ENCODE measurements around the gene ZMYM4. TPM values are rescaled to one million over a fixed set of nuclear protein-coding genes. Genes with fewer than 3 reads are reported as not detected.
"Not testable (repeated sequence)": the region's sequence is repeated elsewhere in the genome, so short reads cannot be mapped to it uniquely, and the experiment has no call there.

Gene ZMYM4
- polyA plus RNA-seq, 4 donors = 3.8 to 31.9 (median 8.7) TPM

- WGBS, 3 donors = 76 to 92% (median 86%) methylated on average over 3 of the region's 3 CpGs
- no peak overlapping the region for H3K4me3 ChIP-seq (ENCODE audit: low read depth in 1 of 3, low read length in 3 of 3)
- H3K36me3 ChIP-seq (ENCODE audit: control insufficient read depth in 3 of 3, insufficient read depth in 2 of 3, low read depth in 1 of 3, low read length in 3 of 3) = peaks cover 0 to 11% (median 0%) of the 10 kb centered on the region in 3 donors
- DNase-seq (no peak), FAIRE-seq (no peak)
- H3K4me1 ChIP-seq (ENCODE audit: control insufficient read depth in 3 of 3, insufficient read depth in 2 of 3, low read depth in 1 of 3, low read length in 2 of 3) = peaks cover 0 to 2% (median 0%) of the 10 kb centered on the region in 3 donors
- H3K9me3 ChIP-seq (ENCODE audit: control insufficient read depth in 2 of 2, insufficient read depth in 1 of 2, low read depth in 1 of 2, low read length in 1 of 2) = no peaks in the 10 kb centered on the region
- H3K27me3 ChIP-seq (ENCODE audit: control insufficient read depth in 3 of 3, insufficient read depth in 3 of 3, low read length in 3 of 3) = no peaks in the 10 kb centered on the region
- no peak overlapping the region for H3K27ac ChIP-seq (ENCODE audit: low read depth in 1 of 3, low read length in 2 of 3)
Measured at GRCh38 chr1:35361638-35362037, 93.1 kb downstream of the ZMYM4 start.

GRCh38 chr1:35364741-35365140 is 96.2 kb downstream of the ZMYM4 start:
- Histone ChIP-seq H3K4me1 (ENCODE audit: control insufficient read depth in 3 of 3, insufficient read depth in 2 of 3, low read depth in 1 of 3, low read length in 2 of 3) (peaks cover 0 to 2% (median 0%) of the 10 kb centered on the region in 3 donors), H3K4me3 (ENCODE audit: low read depth in 1 of 3, low read length in 3 of 3) (no peak overlapping the region), H3K9me3 (ENCODE audit: control insufficient read depth in 2 of 2, insufficient read depth in 1 of 2, low read depth in 1 of 2, low read length in 1 of 2) (no peaks in the 10 kb centered on the region), H3K36me3 (ENCODE audit: control insufficient read depth in 3 of 3, insufficient read depth in 2 of 3, low read depth in 1 of 3, low read length in 3 of 3) (peaks cover 0 to 15% (median 2%) of the 10 kb centered on the region in 3 donors), H3K27ac (ENCODE audit: low read depth in 1 of 3, low read length in 2 of 3) (no peak overlapping the region), H3K27me3 (ENCODE audit: control insufficient read depth in 3 of 3, insufficient read depth in 3 of 3, low read length in 3 of 3) (no peaks in the 10 kb centered on the region)
- FAIRE-seq (no peak), DNase-seq (no peak)
- 84 to 91% (median 87%) methylated on average over 3 of the region's 3 CpGs for WGBS, 3 donors

GRCh38 chr1:35367914-35368313 is 99.4 kb downstream of the ZMYM4 start:
- H3K4me3 ChIP-seq (ENCODE audit: low read depth in 1 of 3, low read length in 3 of 3) = no peak overlapping the region
- H3K9me3 ChIP-seq (ENCODE audit: control insufficient read depth in 2 of 2, insufficient read depth in 1 of 2, low read depth in 1 of 2, low read length in 1 of 2) = no peaks in the 10 kb centered on the region
- no peak for FAIRE-seq
- peaks cover 0 to 4% (median 0%) of the 10 kb centered on the region in 3 donors for H3K4me1 ChIP-seq (ENCODE audit: control insufficient read depth in 3 of 3, insufficient read depth in 2 of 3, low read depth in 1 of 3, low read length in 2 of 3)
- peaks cover 0 to 16% (median 2%) of the 10 kb centered on the region in 3 donors for H3K36me3 ChIP-seq (ENCODE audit: control insufficient read depth in 3 of 3, insufficient read depth in 2 of 3, low read depth in 1 of 3, low read length in 3 of 3)
- no peak overlapping the region for H3K27ac ChIP-seq (ENCODE audit: low read depth in 1 of 3, low read length in 2 of 3)
- no peak for DNase-seq
- no peaks in the 10 kb centered on the region for H3K27me3 ChIP-seq (ENCODE audit: control insufficient read depth in 3 of 3, insufficient read depth in 3 of 3, low read length in 3 of 3)
- WGBS, 3 donors = 97 to 100% (median 98%) methylated on average over 2 of the region's 2 CpGs

GRCh38 chr1:35369922-35370671 is 101.6 kb downstream of the ZMYM4 start:
- FAIRE-seq = no peak
- peak overlapping the region in 1 of 3 donors; percentile 75 for H3K27ac ChIP-seq (ENCODE audit: low read depth in 1 of 3, low read length in 2 of 3)

GRCh38 chr1:35371506-35371905 is 103.0 kb downstream of the ZMYM4 start:
- Histone ChIP-seq H3K27ac (ENCODE audit: low read depth in 1 of 3, low read length in 2 of 3) (no peak overlapping the region), H3K4me1 (ENCODE audit: control insufficient read depth in 3 of 3, insufficient read depth in 2 of 3, low read depth in 1 of 3, low read length in 2 of 3) (peaks cover 0 to 2% (median 0%) of the 10 kb centered on the region in 3 donors), H3K9me3 (ENCODE audit: control insufficient read depth in 2 of 2, insufficient read depth in 1 of 2, low read depth in 1 of 2, low read length in 1 of 2) (no peaks in the 10 kb centered on the region), H3K27me3 (ENCODE audit: control insufficient read depth in 3 of 3, insufficient read depth in 3 of 3, low read length in 3 of 3) (no peaks in the 10 kb centered on the region), H3K4me3 (ENCODE audit: low read depth in 1 of 3, low read length in 3 of 3) (no peak overlapping the region), H3K36me3 (ENCODE audit: control insufficient read depth in 3 of 3, insufficient read depth in 2 of 3, low read depth in 1 of 3, low read length in 3 of 3) (peaks cover 0 to 18% (median 2%) of the 10 kb centered on the region in 3 donors)
- 42 to 65% (median 59%) methylated on average over 4 of the region's 4 CpGs for WGBS, 3 donors
- no peak for FAIRE-seq
- no peak for DNase-seq

More at GRCh38 chr1:35369922-35370671, 101.6 kb downstream of the ZMYM4 start:
- Histone ChIP-seq H3K4me3 (ENCODE audit: low read depth in 1 of 3, low read length in 3 of 3) (no peak overlapping the region), H3K9me3 (ENCODE audit: control insufficient read depth in 2 of 2, insufficient read depth in 1 of 2, low read depth in 1 of 2, low read length in 1 of 2) (no peaks in the 10 kb centered on the region), H3K27me3 (ENCODE audit: control insufficient read depth in 3 of 3, insufficient read depth in 3 of 3, low read length in 3 of 3) (no peaks in the 10 kb centered on the region), H3K4me1 (ENCODE audit: control insufficient read depth in 3 of 3, insufficient read depth in 2 of 3, low read depth in 1 of 3, low read length in 2 of 3) (peaks cover 0 to 2% (median 0%) of the 10 kb centered on the region in 3 donors), H3K36me3 (ENCODE audit: control insufficient read depth in 3 of 3, insufficient read depth in 2 of 3, low read depth in 1 of 3, low read length in 3 of 3) (peaks cover 0 to 16% (median 2%) of the 10 kb centered on the region in 3 donors)
- 47 to 75% (median 67%) methylated on average over 4 of the region's 4 CpGs for WGBS, 3 donors
- peak in 1 of 2 donors; percentile 32 for DNase-seq

- Histone ChIP-seq H3K4me3 (ENCODE audit: low read depth in 1 of 3, low read length in 3 of 3) (no peak overlapping the region), H3K27ac (ENCODE audit: low read depth in 1 of 3, low read length in 2 of 3) (no peak overlapping the region), H3K27me3 (ENCODE audit: control insufficient read depth in 3 of 3, insufficient read depth in 3 of 3, low read length in 3 of 3) (no peaks in the 10 kb centered on the region), H3K36me3 (ENCODE audit: control insufficient read depth in 3 of 3, insufficient read depth in 2 of 3, low read depth in 1 of 3, low read length in 3 of 3) (peaks cover 0 to 13% (median 0%) of the 10 kb centered on the region in 3 donors), H3K9me3 (ENCODE audit: control insufficient read depth in 2 of 2, insufficient read depth in 1 of 2, low read depth in 1 of 2, low read length in 1 of 2) (no peaks in the 10 kb centered on the region), H3K4me1 (ENCODE audit: control insufficient read depth in 3 of 3, insufficient read depth in 2 of 3, low read depth in 1 of 3, low read length in 2 of 3) (no peaks in the 10 kb centered on the region)
- FAIRE-seq = no peak
- DNase-seq = no peak
Measured at GRCh38 chr1:35377555-35377954, 109.0 kb downstream of the ZMYM4 start.

GRCh38 chr1:35379317-35380000 is 111.0 kb downstream of the ZMYM4 start:
- H3K4me3 ChIP-seq (ENCODE audit: low read depth in 1 of 3, low read length in 3 of 3) = no peak overlapping the region
- 90 to 92% (median 92%) methylated on average over 16 of the region's 16 CpGs for WGBS, 3 donors
- no peaks in the 10 kb centered on the region for H3K9me3 ChIP-seq (ENCODE audit: control insufficient read depth in 2 of 2, insufficient read depth in 1 of 2, low read depth in 1 of 2, low read length in 1 of 2)
- no peak overlapping the region for H3K27ac ChIP-seq (ENCODE audit: low read depth in 1 of 3, low read length in 2 of 3)
- DNase-seq (no peak), FAIRE-seq (no peak)
- no peaks in the 10 kb centered on the region for H3K4me1 ChIP-seq (ENCODE audit: control insufficient read depth in 3 of 3, insufficient read depth in 2 of 3, low read depth in 1 of 3, low read length in 2 of 3)
- H3K36me3 ChIP-seq (ENCODE audit: control insufficient read depth in 3 of 3, insufficient read depth in 2 of 3, low read depth in 1 of 3, low read length in 3 of 3) = peaks cover 0 to 11% (median 0%) of the 10 kb centered on the region in 3 donors
- no peaks in the 10 kb centered on the region for H3K27me3 ChIP-seq (ENCODE audit: control insufficient read depth in 3 of 3, insufficient read depth in 3 of 3, low read length in 3 of 3)

GRCh38 chr1:35380111-35380510 is 111.6 kb downstream of the ZMYM4 start:
- not testable (repeated sequence) for DNase-seq; H3K27me3 ChIP-seq (ENCODE audit: control insufficient read depth in 3 of 3, insufficient read depth in 3 of 3, low read length in 3 of 3); H3K27ac ChIP-seq (ENCODE audit: low read depth in 1 of 3, low read length in 2 of 3); FAIRE-seq; H3K4me1 ChIP-seq (ENCODE audit: control insufficient read depth in 3 of 3, insufficient read depth in 2 of 3, low read depth in 1 of 3, low read length in 2 of 3); H3K9me3 ChIP-seq (ENCODE audit: control insufficient read depth in 2 of 2, insufficient read depth in 1 of 2, low read depth in 1 of 2, low read length in 1 of 2); H3K4me3 ChIP-seq (ENCODE audit: low read depth in 1 of 3, low read length in 3 of 3)
- peaks cover 0 to 14% (median 0%) of the 10 kb centered on the region in 3 donors for H3K36me3 ChIP-seq (ENCODE audit: control insufficient read depth in 3 of 3, insufficient read depth in 2 of 3, low read depth in 1 of 3, low read length in 3 of 3)
- WGBS, 3 donors = 97 to 100% (median 98%) methylated on average over 6 of the region's 6 CpGs

Measured in small intestine (tissue), 7 donors.